CD4-positive, alpha-beta T cell treated with Interleukin-4 for 1 hour (primary cell): ENCODE results near the gene P3H4.
"Not testable (repeated sequence)": the region's sequence is repeated elsewhere in the genome, so short reads cannot be mapped to it uniquely, and the experiment has no call there.

Experiments
- DNase-seq, 2 donors: peaks; one replicate each; pipeline ENCODE4 v3.0.0-alpha.2; 2020 to 2022

The P3H4 gene

GRCh38 chr17:41792845-41793783, 18.6 kb downstream of the P3H4 start:
- DNase-seq, result no peak

GRCh38 chr17:41787021-41787418, 24.7 kb downstream of the P3H4 start:
- DNase-seq, result no peak

GRCh38 chr17:41786227-41787020, 25.3 kb downstream of the P3H4 start, which contains the start of gene JUP:
Gene JUP (minus strand): TSS chr17:41786711. CDS start chr17:41771854, 14,857 bp downstream.
- peak; percentile 90 to 98 for DNase-seq

- DNase-seq, result peak in 1 of 2 donors; percentile 23
These were observed 25.9 kb downstream of the P3H4 start for GRCh38 chr17:41785859-41786226.

GRCh38 chr17:41785091-41785858, 26.5 kb downstream of the P3H4 start:
- DNase-seq, result peak in 1 of 2 donors; percentile 54

GRCh38 chr17:41784207-41784744, 27.5 kb downstream of the P3H4 start:
- DNase-seq, result no peak

- no peak for DNase-seq
These were observed 29.6 kb downstream of the P3H4 start for GRCh38 chr17:41782142-41782541.

GRCh38 chr17:41781404-41782110, 30.2 kb downstream of the P3H4 start:
- no peak for DNase-seq

- no peak for DNase-seq
These were observed 31.8 kb downstream of the P3H4 start for GRCh38 chr17:41779954-41780353.

GRCh38 chr17:41777574-41778188, 34.1 kb downstream of the P3H4 start:
- no peak for DNase-seq

- no peak for DNase-seq
These were observed 34.6 kb downstream of the P3H4 start for GRCh38 chr17:41777157-41777573.

- not testable (repeated sequence) for DNase-seq
These were observed 35.4 kb downstream of the P3H4 start for GRCh38 chr17:41776262-41776900.

- DNase-seq, result no peak
These were observed 36.1 kb downstream of the P3H4 start for GRCh38 chr17:41775394-41776226.

GRCh38 chr17:41773731-41774193, 38.0 kb downstream of the P3H4 start:
- no peak for DNase-seq

- DNase-seq, result no peak
These were observed 38.6 kb downstream of the P3H4 start for GRCh38 chr17:41773190-41773588.

- DNase-seq, result no peak
These were observed 39.1 kb downstream of the P3H4 start for GRCh38 chr17:41772586-41773189.

GRCh38 chr17:41772218-41772585, 39.5 kb downstream of the P3H4 start:
- no peak for DNase-seq

- DNase-seq, result no peak
These were observed 40.2 kb downstream of the P3H4 start for GRCh38 chr17:41771389-41772206.

- DNase-seq, result no peak
These were observed 41.8 kb downstream of the P3H4 start for GRCh38 chr17:41769985-41770384.
